Activated CD4-positive, alpha-beta memory T cell treated with anti-CD3 and anti-CD28 coated beads, Interleukin-2, amount 10 ng/mL, durations not matched to agents 7 days and 5 days (primary cell): Measurements from ENCODE around the gene KCNH8. TPM values are rescaled to one million over a fixed set of nuclear protein-coding genes. Genes with fewer than 3 reads are reported as not detected.

Experiments used
- CTCF ChIA-PET: fragments of 350-600 bp; sonication (Branson Sonifier 250); formaldehyde crosslinking; loops from one replicate; lab custom pipeline; 2021; ENCODE audit warnings: antibody characterized with exemption, inconsistent platforms; lab: Charles Lee
- POLR2A ChIA-PET: fragments of 350-600 bp; sonication (Branson Sonifier 250); formaldehyde crosslinking; loops from one replicate; lab custom pipeline; 2021; ENCODE audit warnings: antibody characterized with exemption; lab: Charles Lee
- DNase-seq: peaks from one replicate; pipeline ENCODE4 v3.0.0-alpha.2; 2020
- H3K27ac Mint-ChIP-seq: one replicate; pipeline ENCODE4 v1.8.0; 2021; ENCODE audit warnings: mild to moderate bottlenecking, mixed read lengths
- H3K27me3 Mint-ChIP-seq: one replicate; pipeline ENCODE4 v1.8.0; 2021; ENCODE audit warnings: mixed read lengths
- H3K36me3 Mint-ChIP-seq: one replicate; pipeline ENCODE4 v1.8.0; 2021; ENCODE audit warnings: low read depth, mixed read lengths
- H3K4me1 Mint-ChIP-seq: one replicate; pipeline ENCODE4 v1.8.0; 2021; ENCODE audit warnings: mixed read lengths
- H3K4me3 Mint-ChIP-seq: one replicate; pipeline ENCODE4 v1.8.0; 2021; ENCODE audit warnings: mild to moderate bottlenecking, mixed read lengths
- H3K9me3 Mint-ChIP-seq: one replicate; pipeline ENCODE4 v1.8.0; 2021; ENCODE audit warnings: mixed read lengths
- total RNA-seq, 2 experiments: library from RNA; stranded (reverse); gene quantifications; one replicate each; pipeline ENCODE4 v1.2.3, GENCODE V29; 2021

The KCNH8 gene
- total RNA-seq, 2 experiments from 2014 or later: not detected

- no peak overlapping the region for H3K27ac Mint-ChIP-seq
- no peak for DNase-seq
- CTCF ChIA-PET: no interaction called here
- no peaks in the 10 kb centered on the region for H3K4me1 Mint-ChIP-seq
- H3K36me3 Mint-ChIP-seq: no peaks in the 10 kb centered on the region
- H3K27me3 Mint-ChIP-seq: no peaks in the 10 kb centered on the region
- no peak overlapping the region for H3K4me3 Mint-ChIP-seq
- H3K9me3 Mint-ChIP-seq: no peaks in the 10 kb centered on the region
- POLR2A ChIA-PET: no interaction called here
Observed at GRCh38 chr3:19272296-19272695, 124.0 kb downstream of the KCNH8 start.

DNA sequence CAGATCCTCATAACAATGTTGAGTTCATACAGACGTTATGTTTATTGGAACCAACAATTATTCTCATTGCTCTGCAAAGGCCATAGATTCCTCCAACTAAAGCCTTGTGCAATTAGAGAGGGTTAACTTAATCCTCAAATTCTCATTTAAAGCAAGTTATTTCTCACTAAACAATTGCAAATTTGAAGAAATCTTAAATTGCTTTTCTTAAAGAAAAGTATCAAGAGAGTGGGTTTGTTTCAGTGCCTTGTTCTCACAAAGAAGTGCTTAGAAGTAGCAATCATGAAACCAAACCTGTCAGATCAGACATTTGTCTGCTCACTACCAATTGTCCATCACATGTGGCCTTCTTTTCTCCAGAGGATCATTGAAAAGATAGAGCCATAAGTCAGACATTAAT, 124.8 kb downstream of the KCNH8 start:
- Mint-ChIP-seq H3K4me3 (no peak overlapping the region), H3K4me1 (no peaks in the 10 kb centered on the region), H3K36me3 (no peaks in the 10 kb centered on the region), H3K27ac (no peak overlapping the region), H3K9me3 (no peaks in the 10 kb centered on the region), H3K27me3 (no peaks in the 10 kb centered on the region)
- POLR2A ChIA-PET: no interaction called here
- no peak for DNase-seq
- CTCF ChIA-PET: no interaction called here

- Mint-ChIP-seq H3K36me3 (no peaks in the 10 kb centered on the region), H3K4me3 (no peak overlapping the region), H3K27me3 (no peaks in the 10 kb centered on the region), H3K9me3 (no peaks in the 10 kb centered on the region), H3K27ac (no peak overlapping the region), H3K4me1 (no peaks in the 10 kb centered on the region)
- ChIA-PET POLR2A (no interaction called here), CTCF (no interaction called here)
- no peak for DNase-seq
Observed at GRCh38 chr3:19274576-19274975, 126.3 kb downstream of the KCNH8 start.

DNA sequence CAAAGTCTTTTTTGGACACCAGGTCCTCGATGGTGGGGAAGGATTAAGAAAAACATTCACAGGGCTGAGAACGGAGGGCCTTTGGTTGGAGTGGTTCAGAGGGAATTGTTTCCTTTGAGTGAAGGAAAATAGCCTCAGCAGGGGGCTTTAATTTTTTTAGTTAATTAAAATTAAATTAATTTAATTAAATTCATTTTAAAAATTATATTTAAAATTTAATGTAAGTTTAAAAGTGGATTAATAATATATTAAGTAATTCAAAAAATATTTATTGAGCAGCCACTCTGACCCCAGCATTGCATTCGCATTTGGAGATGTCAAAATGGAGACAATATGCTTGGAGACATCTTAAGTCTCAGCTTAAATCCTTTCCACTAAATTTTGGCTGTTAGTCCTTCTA, 136.7 kb downstream of the KCNH8 start:
- Mint-ChIP-seq H3K27ac (no peak overlapping the region), H3K27me3 (no peaks in the 10 kb centered on the region), H3K4me3 (no peak overlapping the region), H3K4me1 (no peaks in the 10 kb centered on the region), H3K36me3 (no peaks in the 10 kb centered on the region), H3K9me3 (no peaks in the 10 kb centered on the region)
- ChIA-PET POLR2A (no interaction called here), CTCF (no interaction called here)
- DNase-seq: no peak

DNA sequence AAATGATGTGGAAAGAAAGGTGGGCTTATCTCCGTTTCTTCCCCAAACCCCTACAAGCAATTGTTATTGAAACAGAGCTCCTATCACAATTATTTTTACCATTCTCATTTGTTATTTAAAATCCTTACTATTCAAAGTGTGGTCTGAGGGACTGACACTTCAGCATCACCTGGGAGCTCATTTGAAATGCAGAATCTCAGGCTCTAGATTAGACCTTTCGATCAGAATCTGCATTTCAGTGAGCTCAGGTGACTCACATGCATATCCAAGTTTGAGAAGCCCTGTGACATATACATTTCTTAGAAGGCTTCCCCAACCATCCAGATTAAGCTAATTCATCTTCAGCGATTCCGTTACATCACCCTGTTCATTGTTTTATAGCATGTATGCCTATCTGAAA, 145.0 kb downstream of the KCNH8 start:
- no peak for DNase-seq
- POLR2A ChIA-PET: no interaction called here
- H3K4me1 Mint-ChIP-seq: no peaks in the 10 kb centered on the region
- H3K4me3 Mint-ChIP-seq: no peak overlapping the region
- no peaks in the 10 kb centered on the region for H3K27me3 Mint-ChIP-seq
- no peaks in the 10 kb centered on the region for H3K36me3 Mint-ChIP-seq
- CTCF ChIA-PET: no interaction called here
- H3K27ac Mint-ChIP-seq: no peak overlapping the region
- H3K9me3 Mint-ChIP-seq: no peaks in the 10 kb centered on the region

DNA sequence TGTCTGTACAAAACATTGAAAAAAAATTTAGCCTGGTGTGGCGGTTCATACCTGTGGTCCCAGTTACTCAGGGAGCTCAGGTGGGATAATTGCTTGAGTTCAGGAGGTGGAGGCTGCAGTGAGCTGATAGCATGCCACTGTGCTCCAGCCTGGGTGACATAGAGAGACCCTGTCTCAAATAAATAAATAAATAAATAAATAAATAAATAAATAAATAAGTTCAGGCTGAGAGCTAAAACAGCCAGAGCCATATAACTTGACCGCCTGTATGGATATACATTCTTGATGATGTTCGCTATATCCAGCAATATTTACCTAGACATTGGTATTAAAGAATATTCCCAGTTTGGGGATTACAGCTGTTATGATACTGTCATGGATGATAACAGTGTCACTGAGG, 146.9 kb downstream of the KCNH8 start:
- no peak overlapping the region for H3K4me3 Mint-ChIP-seq

GRCh38 chr3:19331931-19332330, 183.6 kb downstream of the KCNH8 start:
- Mint-ChIP-seq H3K4me3 (no peak overlapping the region), H3K27ac (no peak overlapping the region), H3K9me3 (no peaks in the 10 kb centered on the region), H3K4me1 (no peaks in the 10 kb centered on the region), H3K36me3 (no peaks in the 10 kb centered on the region), H3K27me3 (no peaks in the 10 kb centered on the region)
- ChIA-PET CTCF (no interaction called here), POLR2A (no interaction called here)
- no peak for DNase-seq

More for the DNA sequence above, 146.9 kb downstream of the KCNH8 start:
- Mint-ChIP-seq H3K4me1 (no peaks in the 10 kb centered on the region), H3K9me3 (no peaks in the 10 kb centered on the region), H3K27ac (no peak overlapping the region), H3K36me3 (no peaks in the 10 kb centered on the region), H3K27me3 (no peaks in the 10 kb centered on the region)
- CTCF ChIA-PET: no interaction called here
- POLR2A ChIA-PET: no interaction called here
- no peak for DNase-seq

DNA sequence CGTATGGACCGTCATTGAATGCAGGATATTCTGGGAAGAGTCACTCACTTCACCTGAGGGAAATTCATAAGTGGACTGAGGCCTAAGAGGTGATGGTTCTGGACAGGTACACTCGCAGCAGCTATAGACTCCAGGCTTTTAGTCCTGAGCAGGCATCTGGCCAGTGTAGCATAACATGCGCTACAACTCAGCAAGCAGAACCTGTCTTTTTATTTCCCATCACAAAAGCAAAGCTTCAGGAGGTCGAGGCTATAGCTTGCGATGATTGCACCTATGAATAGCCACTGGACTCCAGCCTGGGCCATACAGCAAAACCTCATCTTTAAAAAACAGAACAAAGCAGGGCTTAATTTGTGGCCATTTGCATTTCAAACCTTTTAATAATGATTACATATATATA, 185.8 kb downstream of the KCNH8 start:
- DNase-seq: no peak
- Mint-ChIP-seq H3K27ac (no peak overlapping the region), H3K27me3 (no peaks in the 10 kb centered on the region), H3K4me1 (no peaks in the 10 kb centered on the region), H3K4me3 (no peak overlapping the region), H3K36me3 (no peaks in the 10 kb centered on the region), H3K9me3 (no peaks in the 10 kb centered on the region)
- ChIA-PET POLR2A (no interaction called here), CTCF (no interaction called here)

- Mint-ChIP-seq H3K9me3 (no peaks in the 10 kb centered on the region), H3K4me3 (no peak overlapping the region), H3K27me3 (no peaks in the 10 kb centered on the region), H3K27ac (no peak overlapping the region), H3K36me3 (no peaks in the 10 kb centered on the region), H3K4me1 (no peaks in the 10 kb centered on the region)
- ChIA-PET POLR2A (no interaction called here), CTCF (no interaction called here)
- DNase-seq: no peak
Observed at GRCh38 chr3:19338769-19339168, 190.5 kb downstream of the KCNH8 start.

- Mint-ChIP-seq H3K4me1 (no peaks in the 10 kb centered on the region), H3K36me3 (no peaks in the 10 kb centered on the region), H3K27ac (no peak overlapping the region), H3K9me3 (no peaks in the 10 kb centered on the region), H3K4me3 (no peak overlapping the region), H3K27me3 (no peaks in the 10 kb centered on the region)
- POLR2A ChIA-PET: no interaction called here
- CTCF ChIA-PET: no interaction called here
- no peak for DNase-seq
Observed at GRCh38 chr3:19342389-19342788, 194.1 kb downstream of the KCNH8 start.

DNA sequence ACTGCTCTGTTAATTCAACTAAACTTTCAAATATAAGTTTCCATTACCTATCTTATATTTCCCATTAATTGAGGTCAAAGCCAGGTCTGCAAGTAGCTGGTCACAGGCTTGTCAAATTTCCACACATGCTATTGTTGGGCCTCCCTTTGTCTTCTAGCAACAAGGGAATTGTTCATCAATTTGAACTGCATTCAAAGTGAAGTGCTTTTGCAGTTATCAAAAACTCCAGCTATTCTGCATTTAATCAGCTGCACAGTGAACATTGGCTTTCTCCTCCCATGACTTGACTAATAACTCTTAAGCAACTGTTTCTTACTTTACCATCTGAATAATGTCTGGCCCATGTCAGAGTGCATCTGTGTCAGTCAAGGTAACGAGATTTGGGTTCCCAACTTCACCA, 198.4 kb downstream of the KCNH8 start:
- H3K27ac Mint-ChIP-seq: no peak overlapping the region
- H3K27me3 Mint-ChIP-seq: no peaks in the 10 kb centered on the region
- H3K4me3 Mint-ChIP-seq: no peak overlapping the region
- H3K9me3 Mint-ChIP-seq: no peaks in the 10 kb centered on the region
- no peaks in the 10 kb centered on the region for H3K4me1 Mint-ChIP-seq
- no peak for DNase-seq
- ChIA-PET CTCF (interaction anchor here (2.8 kb wide), 1 partner anchor 519 kb away, joined by 32 read pairs; no protein-coding TSS in a partner anchor), POLR2A (no interaction called here)
- no peaks in the 10 kb centered on the region for H3K36me3 Mint-ChIP-seq

- no peak for DNase-seq
- Mint-ChIP-seq H3K4me1 (no peaks in the 10 kb centered on the region), H3K27ac (no peak overlapping the region), H3K4me3 (no peak overlapping the region), H3K27me3 (no peaks in the 10 kb centered on the region), H3K9me3 (no peaks in the 10 kb centered on the region), H3K36me3 (no peaks in the 10 kb centered on the region)
- POLR2A ChIA-PET: no interaction called here
- CTCF ChIA-PET: interaction anchor here (2.8 kb wide), 1 partner anchor 519 kb away, joined by 32 read pairs; no protein-coding TSS in a partner anchor
Observed at GRCh38 chr3:19347671-19348070, 199.4 kb downstream of the KCNH8 start.

GRCh38 chr3:19348500-19348899, 200.2 kb downstream of the KCNH8 start:
- DNase-seq: no peak
- no peaks in the 10 kb centered on the region for H3K27me3 Mint-ChIP-seq
- no peak overlapping the region for H3K27ac Mint-ChIP-seq
- no peak overlapping the region for H3K4me3 Mint-ChIP-seq
- H3K4me1 Mint-ChIP-seq: no peaks in the 10 kb centered on the region
- ChIA-PET POLR2A (no interaction called here), CTCF (interaction anchor here (0.9 to 2.8 kb wide), 9 partner anchors 14 to 522 kb away, joined by 3 to 32 read pairs (median 4); no protein-coding TSS in a partner anchor)
- no peaks in the 10 kb centered on the region for H3K36me3 Mint-ChIP-seq
- H3K9me3 Mint-ChIP-seq: no peaks in the 10 kb centered on the region

DNA sequence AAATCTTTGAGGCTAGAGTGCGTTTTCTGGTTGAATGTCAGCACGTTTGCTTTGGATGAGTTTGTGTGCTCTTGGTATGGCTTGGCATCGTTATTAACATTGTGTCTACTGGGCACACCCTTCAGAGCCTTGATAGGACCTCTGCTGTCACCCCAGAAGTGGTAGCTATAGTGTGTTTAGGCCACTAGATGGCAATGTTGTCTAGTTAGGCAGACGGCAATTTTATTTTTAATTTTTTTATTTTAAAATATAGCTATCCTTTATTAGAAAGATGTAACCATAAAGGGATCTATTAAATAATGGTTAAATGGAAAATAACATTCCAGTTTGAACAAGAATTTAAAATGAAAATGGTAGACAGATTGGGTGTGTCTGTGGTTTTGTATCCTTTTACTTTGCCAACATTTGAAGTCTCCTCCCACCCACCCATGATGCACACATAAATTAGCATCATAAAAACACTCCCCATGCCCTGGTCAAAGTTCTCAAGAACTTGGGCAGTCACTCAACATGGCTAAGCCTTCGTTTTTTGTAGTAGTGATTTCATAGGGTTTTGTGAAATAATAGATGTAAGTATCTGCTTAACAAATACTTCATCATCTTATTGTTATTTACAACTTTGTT, 200.7 kb downstream of the KCNH8 start:
- ChIA-PET CTCF (interaction anchor here (0.6 to 2.8 kb wide), 10 partner anchors 13 to 526 kb away, joined by 3 to 32 read pairs (median 4); no protein-coding TSS in a partner anchor), POLR2A (no interaction called here)
- Mint-ChIP-seq H3K27me3 (no peaks in the 10 kb centered on the region), H3K27ac (no peak overlapping the region), H3K9me3 (no peaks in the 10 kb centered on the region), H3K36me3 (no peaks in the 10 kb centered on the region), H3K4me1 (no peaks in the 10 kb centered on the region), H3K4me3 (no peak overlapping the region)
- no peak for DNase-seq
